GM18505 (cell line): ENCODE results near the gene RAB11FIP4.
A peak's percentile ranks its signal among the peaks of the same experiment; 100 is the strongest.

Source experiments
- ATAC-seq: cut with Tn5 transposase; IDR thresholded peaks from one replicate; pipeline ENCODE4 v1.9.1; 2021; ENCODE audit not compliant: unreplicated experiment
- POLR2A ChIP-seq: IDR thresholded peaks from 4 replicates; pipeline ENCODE4 v1.6.1; 2011; ENCODE audit warnings: borderline replicate concordance; ENCODE audit not compliant: insufficient read depth, insufficient read length; ENCODE audit errors: extremely low read depth

RAB11FIP4 gene

DNA sequence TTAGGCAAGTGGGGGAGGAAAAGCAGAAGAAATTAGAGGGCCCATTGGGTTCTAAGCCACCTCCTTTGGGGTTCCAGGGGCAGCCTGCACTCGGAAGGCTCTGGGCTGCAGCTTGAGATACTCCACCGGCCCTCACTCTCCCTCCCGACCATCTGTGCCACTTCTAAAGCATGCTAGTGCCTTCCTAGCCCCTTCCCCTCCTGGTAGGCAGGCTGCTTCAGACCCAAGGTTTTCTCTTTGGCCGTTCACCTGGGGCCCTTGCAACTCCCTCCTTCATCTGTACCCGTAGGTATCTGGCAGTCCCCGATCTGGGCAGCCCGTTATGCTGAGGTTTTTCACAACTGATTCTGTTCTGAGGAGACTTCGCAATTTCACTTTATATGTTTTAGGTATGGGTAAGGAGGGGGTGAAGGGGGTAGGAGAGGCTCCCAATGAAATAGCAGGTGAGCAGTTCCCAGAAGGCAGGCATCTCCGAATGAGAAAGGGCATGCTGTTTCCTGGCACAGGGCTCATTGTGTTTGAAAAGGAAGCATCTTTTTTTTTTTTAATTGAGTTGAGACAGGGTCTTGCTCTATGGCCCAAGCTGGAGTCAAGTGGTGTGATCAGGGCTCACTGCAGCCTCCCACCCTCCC is 98.7 kb downstream of the RAB11FIP4 start:
- TF ChIP-seq POLR2A: no peak
- ATAC-seq: no peak

DNA sequence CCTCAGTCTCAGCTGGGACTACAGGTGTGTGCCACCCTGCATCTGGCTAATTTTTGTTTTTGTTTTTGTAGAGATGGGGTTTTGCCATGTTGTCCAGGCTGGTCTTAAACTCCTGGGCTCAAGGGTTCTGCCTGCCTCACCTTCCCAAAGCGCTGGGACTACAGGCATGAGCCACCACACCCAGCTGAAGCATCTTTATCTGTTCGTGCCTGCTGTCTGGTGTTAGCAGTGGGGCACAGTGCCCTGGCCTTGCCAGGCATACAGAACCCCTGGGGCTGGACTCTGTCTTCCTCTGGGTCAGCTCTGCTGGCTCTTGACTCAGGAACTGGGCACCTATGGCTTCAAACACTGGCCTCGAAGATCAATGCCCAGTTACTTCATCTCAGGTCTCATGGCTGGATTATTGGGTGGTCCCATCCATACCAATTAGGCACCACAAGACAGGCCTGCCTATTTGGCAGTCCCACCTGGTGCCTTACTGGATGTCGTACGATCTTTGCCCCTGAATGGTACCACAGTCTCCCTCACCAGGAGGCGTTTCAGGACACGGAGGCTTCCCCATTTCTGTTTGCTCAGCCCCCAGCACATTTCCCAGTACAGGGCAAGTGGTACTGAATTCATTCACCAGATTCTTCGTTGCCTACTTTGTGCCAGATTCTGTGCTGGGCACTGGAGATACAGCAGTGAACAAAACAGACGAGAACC is 99.3 kb downstream of the RAB11FIP4 start:
- no peak for TF ChIP-seq POLR2A
- ATAC-seq: no peak

DNA sequence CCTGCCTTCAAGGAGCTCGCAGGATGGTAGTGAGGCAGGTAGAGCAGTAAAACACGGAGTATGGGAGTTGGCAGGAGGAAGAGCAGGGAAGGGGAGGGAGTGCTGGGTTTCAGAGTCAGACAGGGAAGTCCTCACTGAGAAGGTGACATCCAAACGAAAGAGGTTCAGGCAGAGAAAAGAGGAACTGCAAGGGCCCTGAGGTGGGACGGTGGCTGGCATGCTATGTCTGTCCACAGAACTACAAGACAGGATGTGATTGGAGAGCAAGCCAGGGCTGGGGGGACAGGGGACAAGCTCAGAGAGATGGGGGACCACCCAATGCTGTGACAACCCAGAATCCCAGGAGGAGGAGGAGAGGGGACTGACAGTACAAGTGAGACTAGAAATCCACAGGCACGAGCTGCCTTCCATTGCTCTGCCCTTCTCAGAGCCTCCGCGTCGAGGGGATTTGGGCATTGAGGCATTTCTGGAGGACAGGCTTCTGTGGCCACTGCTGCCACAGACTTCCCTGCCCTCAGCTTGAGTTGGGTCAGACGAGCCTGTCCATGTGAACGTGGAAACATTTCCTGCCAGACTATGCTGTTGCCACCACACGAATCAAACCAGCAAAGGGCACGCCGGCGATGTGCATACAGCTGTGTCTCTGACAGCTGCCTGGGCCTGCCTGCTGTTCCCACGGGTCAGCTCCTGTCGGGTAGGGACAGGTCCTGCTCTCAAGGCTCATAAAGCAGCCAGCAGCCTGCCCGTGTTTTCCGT is 100.1 kb downstream of the RAB11FIP4 start:
- TF ChIP-seq POLR2A: peak; percentile 31
- ATAC-seq: no peak

DNA sequence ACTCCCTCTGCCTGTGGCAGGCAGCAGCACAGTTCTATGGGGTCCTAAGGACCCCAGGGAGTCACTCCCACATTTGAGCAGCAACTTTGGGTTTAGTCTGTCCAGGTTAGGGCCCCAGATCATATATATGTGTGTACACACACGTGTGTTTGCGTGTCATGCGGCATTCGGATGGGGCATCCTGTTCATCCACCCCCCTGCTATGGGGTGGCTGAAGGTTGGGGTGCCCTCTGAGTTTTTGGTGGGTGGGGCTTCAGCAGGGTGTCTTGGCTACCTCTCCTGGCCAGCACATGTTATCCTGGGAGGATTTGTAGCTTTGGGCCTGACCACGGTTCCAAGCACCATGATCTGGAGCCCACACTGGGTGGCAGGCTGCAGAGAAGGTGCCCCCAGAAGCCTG is 100.7 kb downstream of the RAB11FIP4 start:
- ATAC-seq: no peak

DNA sequence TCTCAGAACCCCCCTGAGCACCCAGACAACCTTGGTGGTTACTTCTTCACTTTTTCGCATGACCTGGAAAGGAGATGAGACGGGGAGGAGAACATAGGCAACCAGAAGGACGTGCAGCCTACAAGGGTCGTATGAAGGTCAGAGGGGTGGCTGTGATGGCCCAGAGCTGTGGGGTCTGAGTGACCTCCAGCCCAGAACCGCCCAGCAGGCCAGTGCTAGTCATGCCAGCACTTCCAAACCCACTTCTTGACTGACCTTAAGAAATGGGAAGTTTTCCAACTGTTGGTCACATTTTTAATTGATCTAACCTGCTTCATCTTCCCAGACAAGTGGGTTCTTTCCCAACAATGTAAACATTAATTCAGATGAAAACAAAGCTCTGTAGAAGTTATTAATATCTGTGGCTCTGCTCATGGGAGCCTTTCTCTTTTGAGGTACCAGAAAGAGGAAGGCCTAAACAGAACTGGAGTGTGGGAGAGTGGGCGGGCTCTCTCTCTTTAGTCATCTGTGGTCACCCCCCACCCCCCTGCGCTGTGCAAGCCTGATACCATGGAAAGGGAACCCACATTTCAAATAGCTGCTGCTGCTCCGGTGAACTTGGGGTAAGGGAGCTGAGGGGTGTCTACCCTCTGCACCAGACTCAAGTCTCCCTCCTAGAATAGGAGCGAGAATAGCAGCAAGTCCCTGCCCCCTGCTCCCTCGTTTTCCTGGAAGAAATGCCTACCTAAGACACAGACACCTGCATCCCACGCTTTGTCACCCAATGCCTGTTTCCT is 101.6 kb downstream of the RAB11FIP4 start:
- no peak for ATAC-seq
- no peak for TF ChIP-seq POLR2A

More for the DNA sequence above, 100.7 kb downstream of the RAB11FIP4 start:
- TF ChIP-seq POLR2A: no peak

DNA sequence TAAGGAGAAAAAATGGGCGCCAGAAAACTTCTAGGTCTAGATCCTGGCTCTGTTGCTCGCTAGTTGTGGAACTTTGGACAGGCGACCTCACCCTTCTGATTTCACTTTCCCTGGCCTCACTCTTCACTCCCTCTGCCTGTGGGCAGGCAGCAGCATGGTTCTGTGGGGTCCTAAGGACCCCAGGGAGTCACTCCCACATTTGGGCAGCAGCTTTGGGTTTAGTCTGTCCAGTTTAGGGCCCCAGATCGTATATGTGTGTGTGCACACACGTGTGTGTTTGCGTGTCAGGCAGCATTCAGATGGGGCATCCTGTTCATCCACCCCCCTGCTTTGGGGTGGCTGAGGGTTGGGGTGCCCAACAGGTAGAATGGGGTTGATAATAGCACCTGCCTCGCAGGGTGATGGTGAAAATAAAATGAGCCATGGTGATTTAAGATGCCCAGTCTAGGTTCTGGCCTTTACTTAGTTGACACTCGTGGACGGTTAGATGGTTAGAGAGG is 102.2 kb downstream of the RAB11FIP4 start:
- TF ChIP-seq POLR2A: no peak
- no peak for ATAC-seq

DNA sequence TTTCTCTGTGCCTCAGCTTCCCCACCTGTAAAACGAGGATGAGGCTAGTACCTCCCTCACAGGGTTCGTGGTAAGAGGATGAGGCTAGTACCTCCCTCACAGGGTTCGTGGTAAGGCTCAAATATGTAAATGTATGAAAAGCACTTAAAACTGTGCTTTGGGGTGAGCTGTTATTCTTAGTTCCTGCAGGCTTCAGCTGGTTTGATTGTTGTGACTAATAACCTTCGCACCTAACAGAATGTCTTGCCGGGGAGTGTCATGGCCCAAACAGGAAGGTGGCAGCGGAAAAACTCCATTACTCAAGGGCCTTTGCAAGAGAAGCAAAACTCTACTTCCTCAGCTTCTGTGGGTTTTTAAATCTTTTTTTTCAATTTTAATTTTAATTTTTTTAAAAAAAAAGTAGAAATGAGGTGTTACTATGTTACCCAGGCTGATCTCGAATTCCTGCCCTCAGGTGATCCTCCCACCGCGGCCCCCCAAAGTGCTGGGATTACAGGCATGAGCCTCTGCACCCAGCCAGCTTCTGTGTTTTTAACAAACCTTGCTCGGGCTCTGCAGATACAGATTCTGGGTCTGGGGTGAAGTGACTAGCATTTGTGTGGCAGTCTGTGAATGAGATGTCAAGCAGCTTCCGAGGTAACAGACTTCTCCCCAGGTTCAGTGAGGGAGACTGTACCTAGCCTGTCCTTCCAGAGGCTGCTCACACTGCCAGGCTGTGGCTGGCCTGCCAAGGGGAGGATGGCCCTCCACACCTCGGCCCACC is 103.0 kb downstream of the RAB11FIP4 start:
- peak; percentile 42 for ATAC-seq
- peak; percentile 55 for TF ChIP-seq POLR2A

DNA sequence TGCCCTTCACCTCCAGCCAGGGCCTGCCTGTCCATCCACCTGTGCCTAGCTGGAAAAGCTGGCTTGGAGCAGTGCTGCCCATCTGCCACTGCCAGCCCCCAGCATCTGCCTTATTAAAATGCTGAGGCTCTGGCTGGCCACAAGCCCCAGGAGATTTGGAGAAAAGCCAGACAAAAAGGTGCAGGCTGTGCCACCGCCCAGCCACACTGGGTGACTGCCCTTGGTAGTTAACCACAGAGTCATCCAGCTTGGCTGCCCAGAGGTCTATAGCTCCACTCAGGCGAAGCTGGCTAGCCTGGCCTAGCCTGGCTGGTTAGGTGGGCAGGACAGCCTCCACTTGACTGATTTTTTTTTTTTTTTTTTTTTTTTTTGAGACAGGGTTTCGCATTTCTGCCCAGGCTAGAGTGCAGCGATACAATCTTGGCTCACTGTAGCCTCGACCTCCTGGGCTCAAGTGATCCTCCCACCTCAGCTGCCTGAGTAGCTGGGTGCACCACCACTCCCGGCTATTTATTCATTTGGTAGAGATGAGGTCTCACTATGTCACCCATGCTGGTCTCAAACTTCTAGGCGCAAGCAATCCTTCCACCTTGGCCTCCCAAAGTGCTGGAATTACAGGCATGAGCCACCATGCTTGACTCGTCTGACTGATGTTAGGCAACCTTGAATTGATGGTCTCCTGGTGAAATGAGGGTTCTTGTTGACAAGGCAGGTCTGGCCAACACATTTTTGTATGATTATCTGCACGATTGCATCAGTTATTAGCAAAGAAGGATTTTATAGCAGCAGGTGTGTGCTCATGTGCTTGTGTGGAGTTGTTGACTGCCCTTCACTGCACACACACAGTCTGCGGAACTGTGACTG is 103.8 kb downstream of the RAB11FIP4 start:
- no peak for ATAC-seq
- TF ChIP-seq POLR2A: no peak

DNA sequence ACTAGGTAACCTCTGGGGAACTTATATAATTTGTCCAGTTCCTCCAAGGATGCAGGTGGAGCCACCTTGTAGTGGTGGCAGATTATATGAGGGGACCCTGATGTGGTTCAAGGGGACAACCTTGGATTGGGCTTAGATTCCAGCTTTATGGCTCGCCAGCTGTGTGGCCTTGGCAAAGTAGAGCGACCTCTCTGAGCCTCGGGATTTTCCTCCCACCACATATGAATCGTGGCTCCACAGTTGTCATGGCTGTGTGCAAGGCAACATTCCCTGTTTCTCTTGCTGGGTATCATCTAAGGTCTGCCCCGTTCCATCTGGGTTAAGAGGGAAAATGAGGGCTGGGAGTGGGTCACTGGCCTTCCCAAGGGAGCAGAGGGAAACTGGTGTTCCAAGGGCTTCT is 104.6 kb downstream of the RAB11FIP4 start:
- TF ChIP-seq POLR2A: no peak
- ATAC-seq: no peak

DNA sequence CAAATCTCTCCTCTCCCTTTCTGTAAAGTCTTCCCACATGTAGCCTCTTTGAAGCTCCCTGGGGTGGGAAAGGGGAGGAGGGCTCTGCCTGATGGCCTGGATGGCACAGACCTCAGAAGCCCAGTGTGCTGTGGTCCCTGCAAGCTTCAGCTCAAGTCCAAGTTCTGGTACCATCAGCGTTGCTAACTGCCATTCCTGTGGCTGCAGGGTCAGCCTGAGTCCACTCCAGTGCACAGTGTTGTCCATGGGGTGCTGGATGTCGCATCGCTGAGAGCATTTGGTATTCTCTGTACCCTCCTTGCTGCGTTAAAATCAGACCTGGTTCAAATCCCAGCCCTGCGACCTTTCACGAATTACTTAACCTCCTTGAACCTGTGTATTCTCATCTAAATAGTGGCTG is 105.1 kb downstream of the RAB11FIP4 start:
- ATAC-seq: no peak
- no peak for TF ChIP-seq POLR2A

DNA sequence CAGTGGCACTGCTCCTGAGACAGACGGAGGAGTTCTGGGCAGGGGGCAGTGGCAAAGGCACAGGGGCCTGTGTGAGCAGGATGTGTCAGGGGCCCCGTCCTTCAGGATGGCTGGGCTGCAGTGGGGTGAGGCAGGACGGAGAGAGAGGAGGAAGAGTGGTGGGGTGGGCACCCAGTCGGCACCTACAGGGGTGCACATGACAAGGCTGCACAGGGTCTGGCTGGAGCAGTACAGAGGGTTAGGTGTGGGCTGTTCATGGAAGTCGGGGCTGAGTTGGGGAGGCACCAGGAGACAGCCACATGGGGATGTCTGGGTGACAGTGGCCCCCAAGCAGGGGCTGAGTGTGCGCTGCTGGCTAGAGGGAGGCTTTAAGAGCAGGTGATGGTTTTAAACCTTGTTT is 106.0 kb downstream of the RAB11FIP4 start:
- no peak for ATAC-seq
- no peak for TF ChIP-seq POLR2A

DNA sequence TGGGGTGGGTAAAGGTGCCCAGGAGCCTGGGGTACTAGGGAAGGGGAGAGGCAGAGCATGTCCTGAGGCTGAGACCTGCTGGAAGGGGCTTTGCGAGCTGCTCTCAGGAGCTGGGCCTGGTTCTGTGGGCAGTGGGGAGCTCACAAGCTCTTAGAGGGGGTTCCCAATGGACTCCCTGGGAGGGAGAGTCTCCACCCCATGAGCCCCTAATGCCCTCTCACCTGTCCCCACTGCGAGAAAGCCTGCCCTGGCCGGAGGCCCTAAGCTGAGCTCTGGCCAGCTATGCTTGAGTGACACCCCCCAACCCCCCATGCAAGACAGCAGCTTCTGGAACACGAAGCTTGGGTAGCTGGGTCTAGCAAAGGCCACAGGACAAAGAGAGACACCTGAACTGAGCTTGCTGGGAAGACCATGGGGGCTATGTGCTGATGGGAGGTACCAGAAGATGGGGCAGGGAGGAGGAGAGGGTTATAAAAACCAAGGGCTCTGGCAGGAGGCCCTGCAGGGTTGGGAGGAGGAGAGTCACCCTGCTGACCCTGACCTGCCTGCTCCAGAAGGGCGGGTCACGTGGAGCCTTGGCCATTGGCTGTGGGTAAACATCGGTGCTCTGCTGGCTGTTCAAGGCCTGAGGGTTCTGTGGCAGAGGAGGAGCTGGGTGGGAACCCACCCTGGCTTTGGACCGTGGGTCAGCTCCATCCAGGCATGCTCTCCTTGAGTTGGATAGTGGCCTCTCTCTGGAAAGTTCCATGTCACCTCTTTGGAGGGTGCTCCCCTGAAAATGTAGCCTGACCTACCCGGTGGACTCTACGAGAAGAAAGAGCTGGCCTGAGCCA is 106.7 kb downstream of the RAB11FIP4 start:
- no peak for ATAC-seq
- TF ChIP-seq POLR2A: no peak
